Activated T-cell treated with anti-CD3 and anti-CD28 coated beads, Interleukin-2, amount 50 U/mL, for 4 hours (primary cell): ENCODE measurements around the gene PROCA1. TPM values are rescaled to one million over a fixed set of nuclear protein-coding genes. Genes with fewer than 3 reads are reported as not detected.
A peak's percentile ranks its signal among the peaks of the same experiment; 100 is the strongest.
"Not testable (repeated sequence)": the region's sequence is repeated elsewhere in the genome, so short reads cannot be mapped to it uniquely, and the experiment has no call there.

Source experiments
- ATAC-seq, 2 donors: fragments of 200-7000 bp; cut with Tn5 transposase; one replicate each; pipeline ENCODE4 v1.10.0; 2021
- DNase-seq: peaks from one replicate; pipeline ENCODE4 v3.0.0-alpha.2; 2020
- H3K27me3 Mint-ChIP-seq: one replicate; pipeline ENCODE4 v1.8.0; 2021; ENCODE audit warnings: low read depth, mixed read lengths
- H3K36me3 Mint-ChIP-seq: one replicate; pipeline ENCODE4 v1.8.0; 2022; ENCODE audit warnings: mixed read lengths; ENCODE audit not compliant: insufficient read depth
- H3K4me1 Mint-ChIP-seq: one replicate; pipeline ENCODE4 v1.8.0; 2021; ENCODE audit warnings: low read depth, mixed read lengths
- H3K4me3 Mint-ChIP-seq: one replicate; pipeline ENCODE4 v1.8.0; 2021; ENCODE audit warnings: mild to moderate bottlenecking, moderate library complexity, mixed read lengths
- H3K9me3 Mint-ChIP-seq: one replicate; pipeline ENCODE4 v1.8.0; 2021; ENCODE audit warnings: mixed read lengths
- total RNA-seq, 3 donors: library from RNA; stranded (reverse); gene quantifications; one replicate each; pipeline ENCODE4 v1.2.1, GENCODE V29; 2021

Gene PROCA1
- total RNA-seq, 3 donors from 2014 or later: 0.83 to 1.2 (median 1.1) TPM

DNA sequence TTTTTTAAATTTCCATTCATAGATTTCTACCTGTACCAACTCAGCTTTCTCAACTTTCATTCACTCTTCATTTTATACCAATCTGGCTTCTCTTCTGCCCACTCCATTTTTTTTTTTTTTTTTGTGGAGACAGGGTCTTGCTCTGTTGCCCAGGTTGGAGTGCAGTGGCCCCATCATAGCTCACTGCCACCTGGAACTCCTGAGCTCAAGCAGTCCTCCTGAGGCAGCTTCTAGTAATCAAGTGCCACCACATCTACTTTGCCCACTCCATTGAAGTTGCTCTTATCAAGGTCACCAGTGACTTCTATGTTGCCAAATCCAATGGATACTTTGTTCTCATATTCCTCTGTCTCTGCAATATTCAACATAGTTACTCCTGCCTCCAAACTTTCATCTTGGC lies 48.0 kb downstream of the PROCA1 start:
- Mint-ChIP-seq H3K36me3 (peaks cover 34% of the 10 kb centered on the region), H3K4me3 (peak overlapping the region; percentile 100), H3K9me3 (no peaks in the 10 kb centered on the region), H3K27me3 (no peaks in the 10 kb centered on the region), H3K4me1 (peaks cover 64% of the 10 kb centered on the region)
- no peak for DNase-seq
- ATAC-seq: no peak

DNA sequence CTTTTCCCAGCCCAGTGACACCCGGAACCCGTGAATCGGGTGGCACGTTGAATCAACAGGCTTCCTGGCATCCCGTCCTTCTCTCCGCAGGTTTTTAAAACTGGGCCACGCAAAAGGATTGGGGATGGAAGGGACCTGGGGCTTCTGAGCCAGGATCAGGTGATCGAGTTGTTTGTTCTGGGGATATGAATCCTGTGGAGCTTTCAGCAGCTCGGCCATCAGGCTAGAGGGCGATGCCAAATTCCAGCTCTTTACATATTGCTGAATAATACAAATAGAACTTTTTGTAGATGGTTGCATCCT lies 49.2 kb downstream of the PROCA1 start:
- Mint-ChIP-seq H3K4me1 (peaks cover 55% of the 10 kb centered on the region), H3K36me3 (peaks cover 28% of the 10 kb centered on the region), H3K4me3 (peak overlapping the region; percentile 100), H3K9me3 (no peaks in the 10 kb centered on the region), H3K27me3 (no peaks in the 10 kb centered on the region)
- DNase-seq (no peak), ATAC-seq (no peak)

DNA sequence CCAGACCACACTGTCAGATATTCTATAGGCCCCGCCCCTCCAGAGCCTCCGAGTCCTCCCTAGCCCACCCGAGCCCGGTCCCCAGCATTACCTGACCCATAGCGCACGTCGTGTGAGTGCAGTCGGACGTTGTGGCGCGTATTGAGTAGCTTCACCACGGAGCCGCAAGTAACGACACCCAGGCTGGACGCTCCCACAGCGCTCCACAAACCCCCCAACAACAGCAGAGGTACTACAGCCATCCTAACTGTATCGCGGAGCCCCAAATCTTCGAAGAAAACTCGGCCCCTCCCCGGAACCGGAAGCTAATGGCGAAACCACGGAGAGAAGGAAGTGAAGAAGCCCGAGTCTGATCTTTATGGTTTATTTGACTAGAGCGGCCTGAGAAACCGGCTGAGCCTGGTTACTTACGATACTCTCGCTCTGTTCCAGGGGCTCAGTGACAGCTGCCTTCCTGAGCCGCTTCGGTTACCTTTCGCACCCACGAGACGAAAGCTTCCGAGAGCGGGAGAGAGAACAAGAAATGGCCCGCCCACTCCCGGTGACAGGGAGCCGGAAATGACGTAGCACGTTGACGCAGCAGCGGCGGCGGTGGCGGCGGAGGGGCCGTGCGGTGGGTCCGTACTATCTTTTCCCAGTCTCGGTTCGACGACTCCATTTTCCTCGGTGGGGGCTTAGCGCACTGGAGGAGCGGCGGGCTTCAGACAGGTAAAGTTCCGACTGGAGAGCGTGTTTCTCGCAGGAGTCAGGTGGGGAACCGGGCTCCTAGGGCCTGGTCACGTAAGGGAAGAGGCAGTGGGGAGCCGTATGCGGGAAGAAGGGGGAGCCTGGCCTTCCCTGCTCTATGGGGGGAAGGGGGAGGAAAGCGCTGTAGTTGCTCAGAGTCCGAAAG lies 49.8 kb downstream of the PROCA1 start, which contains the start of the genes SDF2 and SUPT6H:
Gene SDF2, minus strand, starts transcription at position 272 of the 892 bp plus-strand sequence. Its CDS starts 30 bp downstream, at position 242.
Gene SUPT6H, plus strand, starts transcription at position 571 of the 892 bp plus-strand sequence. CDS start 11,197 bp downstream, outside the sequence.
- Mint-ChIP-seq H3K4me3 (peak within 1 kb of the TSS; percentile 100), H3K27me3 (no peaks in the 10 kb centered on the region), H3K36me3 (peaks cover 28% of the 10 kb centered on the region), H3K4me1 (peaks cover 56% of the 10 kb centered on the region), H3K9me3 (no peaks in the 10 kb centered on the region)
- ATAC-seq: peak; percentile 88 to 89
- peak; percentile 95 for DNase-seq

DNA sequence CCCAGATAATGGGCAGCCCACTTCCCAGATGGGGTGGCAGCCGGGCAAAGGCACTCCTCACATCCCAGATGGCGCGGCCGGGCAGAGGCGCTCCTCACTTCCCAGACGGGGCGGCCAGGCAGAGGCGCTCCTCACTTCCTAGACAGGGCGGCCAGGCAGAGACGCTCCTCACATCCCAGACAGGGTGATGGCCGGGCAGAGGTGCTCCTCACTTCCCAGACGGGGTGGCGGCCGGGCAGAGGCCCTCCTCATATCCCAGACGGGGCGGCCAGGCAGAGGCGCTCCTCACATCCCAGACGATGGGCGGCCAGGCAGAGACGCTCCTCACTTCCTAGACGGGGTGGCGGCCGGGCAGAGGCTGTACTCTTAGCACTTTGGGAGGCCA lies 52.2 kb downstream of the PROCA1 start:
- not testable (repeated sequence) for H3K27me3 Mint-ChIP-seq, ATAC-seq, DNase-seq, H3K9me3 Mint-ChIP-seq
- peak overlapping the region; percentile 100 for H3K4me3 Mint-ChIP-seq
- peaks cover 22% of the 10 kb centered on the region for H3K36me3 Mint-ChIP-seq
- peaks cover 40% of the 10 kb centered on the region for H3K4me1 Mint-ChIP-seq

DNA sequence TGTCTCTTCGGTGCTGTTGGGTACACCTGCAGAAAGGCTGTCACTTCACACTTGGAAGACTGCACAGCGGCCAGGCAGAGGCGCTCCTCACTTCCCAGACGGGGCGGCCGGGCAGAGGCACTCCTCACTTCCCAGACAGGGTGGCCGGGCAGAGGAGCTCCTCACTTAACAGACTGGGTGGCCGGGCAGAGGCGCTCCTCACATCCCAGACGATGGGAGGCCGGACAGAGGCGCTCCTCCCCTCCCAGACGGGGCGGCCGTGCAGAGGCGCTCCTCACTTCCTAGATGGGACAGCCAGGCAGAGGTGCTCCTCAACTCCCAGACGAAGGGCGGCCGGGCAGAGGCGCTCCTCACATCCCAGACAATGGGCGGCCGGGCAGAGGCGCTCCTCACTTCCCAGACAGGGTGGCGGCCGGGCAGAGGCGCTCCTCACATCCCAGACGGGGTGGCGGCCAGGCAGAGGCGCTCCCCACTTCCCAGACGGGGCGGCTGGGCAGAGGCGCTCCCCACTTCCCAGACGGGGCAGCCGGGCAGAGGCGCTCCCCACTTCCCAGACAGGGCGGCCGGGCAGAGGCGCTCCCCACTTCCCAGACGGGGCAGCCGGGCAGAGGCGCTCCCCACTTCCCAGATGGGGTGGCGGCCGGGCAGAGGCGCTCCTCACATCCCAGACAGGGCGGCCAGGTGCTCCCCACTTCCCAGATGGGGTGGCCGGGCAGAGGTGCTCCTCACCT lies 52.8 kb downstream of the PROCA1 start:
- not testable (repeated sequence) for H3K9me3 Mint-ChIP-seq, DNase-seq, H3K4me3 Mint-ChIP-seq, ATAC-seq, H3K27me3 Mint-ChIP-seq
- peaks cover 34% of the 10 kb centered on the region for H3K4me1 Mint-ChIP-seq
- peaks cover 18% of the 10 kb centered on the region for H3K36me3 Mint-ChIP-seq

DNA sequence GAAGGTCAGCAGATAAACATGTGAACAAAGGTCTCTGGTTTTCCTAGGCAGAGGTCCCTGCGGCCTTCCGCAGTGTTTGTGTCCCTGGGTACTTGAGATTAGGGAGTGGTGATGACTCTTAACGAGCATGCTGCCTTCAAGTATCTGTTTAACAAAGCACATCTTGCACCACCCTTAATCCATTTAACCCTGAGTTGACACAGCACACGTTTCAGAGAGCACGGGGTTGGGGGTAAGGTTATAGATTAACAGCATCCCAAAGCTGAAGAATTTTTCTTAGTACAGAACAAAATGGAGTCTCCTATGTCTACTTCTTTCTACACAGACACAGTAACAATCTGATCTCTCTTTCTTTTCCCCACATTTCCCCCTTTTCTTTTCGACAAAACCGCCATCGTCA lies 53.3 kb downstream of the PROCA1 start:
- DNase-seq, H3K9me3 Mint-ChIP-seq, H3K4me3 Mint-ChIP-seq, ATAC-seq, H3K27me3 Mint-ChIP-seq: not testable (repeated sequence)
- Mint-ChIP-seq H3K4me1 (peaks cover 30% of the 10 kb centered on the region), H3K36me3 (peaks cover 14% of the 10 kb centered on the region)

DNA sequence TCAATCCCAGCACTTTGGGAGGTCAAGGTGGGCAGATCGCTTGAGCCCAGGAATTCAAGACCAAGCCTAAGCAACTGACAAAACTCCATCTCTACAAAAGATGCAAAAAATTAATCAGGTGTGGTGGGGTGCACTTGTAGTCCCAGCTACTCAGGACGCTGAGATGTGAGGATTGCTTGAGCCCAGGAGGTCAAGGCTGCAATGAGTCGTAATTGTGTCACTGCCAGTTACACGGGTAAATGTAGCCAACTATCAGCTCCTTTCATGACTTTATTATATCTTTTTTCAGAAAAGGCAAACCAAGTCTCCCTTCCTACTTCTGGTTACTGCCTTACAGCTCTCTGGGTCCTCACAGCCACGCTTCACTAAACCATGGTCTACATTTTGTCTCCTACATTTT lies 53.9 kb downstream of the PROCA1 start:
- H3K4me3 Mint-ChIP-seq: no peak overlapping the region
- H3K36me3 Mint-ChIP-seq: peaks cover 12% of the 10 kb centered on the region
- peaks cover 28% of the 10 kb centered on the region for H3K4me1 Mint-ChIP-seq
- no peaks in the 10 kb centered on the region for H3K27me3 Mint-ChIP-seq
- H3K9me3 Mint-ChIP-seq: no peaks in the 10 kb centered on the region
- ATAC-seq: no peak
- DNase-seq: no peak

DNA sequence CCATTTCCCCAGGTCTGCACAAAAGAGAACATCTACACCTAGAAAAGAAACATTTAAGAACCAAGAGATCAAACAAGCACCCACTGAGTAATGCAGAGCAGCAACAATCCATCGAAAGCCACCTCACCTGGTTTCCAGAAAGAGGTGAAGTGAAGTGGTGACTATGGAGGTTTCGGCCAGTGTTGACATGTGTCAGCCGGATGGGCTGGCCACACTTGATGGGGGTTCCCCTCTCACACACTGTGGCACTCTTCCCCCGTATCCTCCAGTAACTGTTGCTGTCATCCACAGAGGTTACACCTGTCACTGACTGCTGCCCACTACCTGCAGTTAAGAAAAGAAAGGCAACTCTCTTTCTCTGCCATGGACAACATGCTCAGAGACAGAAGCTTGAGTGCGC lies 56.5 kb downstream of the PROCA1 start:
- no peaks in the 10 kb centered on the region for H3K27me3 Mint-ChIP-seq
- DNase-seq (no peak), ATAC-seq (no peak)
- no peaks in the 10 kb centered on the region for H3K9me3 Mint-ChIP-seq
- peaks cover 14% of the 10 kb centered on the region for H3K4me1 Mint-ChIP-seq
- H3K4me3 Mint-ChIP-seq: no peak overlapping the region
- peaks cover 8% of the 10 kb centered on the region for H3K36me3 Mint-ChIP-seq

Other genes with a start within 250 kb of the PROCA1 start
- not detected for gene SLC13A2, start 238.2 kb downstream of the PROCA1 start, total RNA-seq
- not detected for gene FOXN1, start 205.5 kb downstream of the PROCA1 start, total RNA-seq
- 10 to 100 TPM; 21.7 to 26.0 (median 21.8) TPM for gene UNC119, start 159.3 kb downstream of the PROCA1 start, total RNA-seq
- 10 to 100 TPM; 47.0 to 49.9 (median 48.3) TPM for gene PIGS, start 140.4 kb downstream of the PROCA1 start, total RNA-seq
- 10 to 100 TPM; 12.4 to 18.4 (median 16.5) TPM for gene ALDOC, start 135.0 kb downstream of the PROCA1 start, total RNA-seq
- gene SPAG5, start 112.9 kb downstream of the PROCA1 start, total RNA-seq: 10 to 100 TPM; 23.8 to 30.4 (median 30.1) TPM
- gene RSKR, start 97.7 kb downstream of the PROCA1 start, total RNA-seq: 10 to 100 TPM; 24.6 to 25.3 (median 24.7) TPM
- 100 to 1,000 TPM; 167 to 201 (median 183) TPM for gene BLTP2, start 66.7 kb downstream of the PROCA1 start, total RNA-seq
- 10 to 100 TPM; 42.8 to 46.6 (median 45.4) TPM for gene SDF2, start 50.0 kb downstream of the PROCA1 start, total RNA-seq
- gene SUPT6H, start 49.7 kb downstream of the PROCA1 start, total RNA-seq: 100 to 1,000 TPM in 1 of 3 donors, 10 to 100 TPM in 2; 88.5 to 105 (median 98.3) TPM
- 100 to 1,000 TPM in 1 of 3 donors, 10 to 100 TPM in 2; 11.3 to 100 (median 14.1) TPM for gene RAB34, start 6.0 kb upstream of the PROCA1 start, total RNA-seq
- gene RPL23A, start 8.1 kb upstream of the PROCA1 start, total RNA-seq: 1,000 to 10,000 TPM; 2,218 to 2,392 (median 2,312) TPM
- gene TLCD1, start 14.3 kb upstream of the PROCA1 start, total RNA-seq: 10 to 100 TPM; 20.8 to 28.5 (median 23.8) TPM
- 1 to 10 TPM; 5.8 to 7.7 (median 7.6) TPM for gene NEK8, start 16.9 kb upstream of the PROCA1 start, total RNA-seq
- 100 to 1,000 TPM; 221 to 247 (median 229) TPM for gene TRAF4, start 32.1 kb upstream of the PROCA1 start, total RNA-seq
- 10 to 100 TPM; 23.5 to 26.4 (median 24.9) TPM for gene FAM222B, start 130.9 kb upstream of the PROCA1 start, total RNA-seq
- gene ERAL1, start 143.1 kb upstream of the PROCA1 start, total RNA-seq: 10 to 100 TPM; 79.8 to 81.3 (median 80.8) TPM
- gene FLOT2, start 185.8 kb upstream of the PROCA1 start, total RNA-seq: 10 to 100 TPM; 48.3 to 62.9 (median 59.3) TPM
- gene DHRS13, start 191.2 kb upstream of the PROCA1 start, total RNA-seq: 10 to 100 TPM; 20.7 to 24.5 (median 21.8) TPM
- gene PHF12, start 239.6 kb upstream of the PROCA1 start, total RNA-seq: 10 to 100 TPM; 45.2 to 48.6 (median 47.8) TPM